Ascending aorta (tissue), 2 donors: ENCODE results near the gene ARL2BP. TPM values are rescaled to one million over a fixed set of nuclear protein-coding genes. Genes with fewer than 3 reads are reported as not detected.

ENCODE experiments used
- DNase-seq, 2 donors: peaks; one replicate each; pipeline ENCODE4 v3.0.0-alpha.2; 2019; ENCODE audit warnings: low spot score in 2 of 2
- H3K27ac ChIP-seq, 2 donors: fragments of 200-600 bp; sonication (generic); one replicate each; pipeline ENCODE4 v1.5.1; 2016 to 2017; ENCODE audit warnings: mild to moderate bottlenecking in 1 of 2
- H3K27me3 ChIP-seq: fragments of 200-600 bp; sonication (generic); one replicate; pipeline ENCODE4 v1.5.1; 2017
- H3K36me3 ChIP-seq, 2 donors: fragments of 200-600 bp; sonication (generic); one replicate each; pipeline ENCODE4 v1.5.1; 2016
- H3K4me1 ChIP-seq, 2 donors: fragments of 200-600 bp; sonication (generic); one replicate each; pipeline ENCODE4 v1.5.1; 2016 to 2017; ENCODE audit warnings: mild to moderate bottlenecking in 1 of 2
- H3K4me3 ChIP-seq, 2 donors: fragments of 200-600 bp; sonication (generic); one replicate each; pipeline ENCODE4 v1.5.1; 2016 to 2017; ENCODE audit warnings: mild to moderate bottlenecking in 1 of 2
- H3K9me3 ChIP-seq, 2 donors: fragments of 200-600 bp; sonication (generic); one replicate each; pipeline ENCODE4 v1.5.1; 2016
- CTCF ChIP-seq, 3 experiments: fragments of 200-600 bp in 2 of 3; fragments of 450-650 bp in 1 of 3; sonication (generic) in 2 of 3; IDR thresholded peaks; one replicate each; pipeline ENCODE4 v1.5.1; 2016 to 2019; ENCODE audit warnings: antibody characterized with exemption in 3 of 3, mild to moderate bottlenecking in 1 of 3, moderate library complexity in 1 of 3
- intact Hi-C: fragments of 100-400 bp; cut with DNase I; formaldehyde crosslinking; loops from one replicate; pipeline ENCODE4 v1.15.1; 2023
- total RNA-seq: library from RNA; depleted of rRNA; stranded (reverse); fragments of >200 nt; gene quantifications from one replicate; pipeline ENCODE4 v1.1.0, GENCODE V29; 2016

The ARL2BP gene
- total RNA-seq, 1 donor from 2014 or later: 44.1 TPM

- Histone ChIP-seq H3K27ac (no peak overlapping the region), H3K36me3 (peaks cover 81 to 94% of the 10 kb centered on the region in 2 donors), H3K9me3 (no peaks in the 10 kb centered on the region), H3K4me3 (no peak overlapping the region), H3K27me3 (no peaks in the 10 kb centered on the region), H3K4me1 (no peaks in the 10 kb centered on the region)
- TF ChIP-seq CTCF (IDR thresholded peaks at IDR 0.05): no peak
- DNase-seq: no peak
- intact Hi-C loops: no loop called here
These were observed 13.2 kb upstream of the ARL2BP start for GRCh38 chr16:57231821-57232350.

- Histone ChIP-seq H3K27me3 (no peaks in the 10 kb centered on the region), H3K4me1 (no peaks in the 10 kb centered on the region), H3K27ac (no peak overlapping the region), H3K9me3 (no peaks in the 10 kb centered on the region), H3K4me3 (no peak overlapping the region), H3K36me3 (peaks cover 79 to 89% of the 10 kb centered on the region in 2 donors)
- DNase-seq: no peak
- no peak for TF ChIP-seq CTCF (IDR thresholded peaks at IDR 0.05)
- intact Hi-C loops: no loop called here
These were observed 10.9 kb upstream of the ARL2BP start for GRCh38 chr16:57233944-57234706.

- no peaks in the 10 kb centered on the region for H3K9me3 ChIP-seq
- no peak overlapping the region for H3K27ac ChIP-seq
- no peak for TF ChIP-seq CTCF (IDR thresholded peaks at IDR 0.05)
- H3K36me3 ChIP-seq: peaks cover 77 to 91% of the 10 kb centered on the region in 2 donors
- H3K27me3 ChIP-seq: no peaks in the 10 kb centered on the region
- no peak overlapping the region for H3K4me3 ChIP-seq
- no peak for DNase-seq
- H3K4me1 ChIP-seq: no peaks in the 10 kb centered on the region
- intact Hi-C loops: no loop called here
These were observed 10.4 kb upstream of the ARL2BP start for GRCh38 chr16:57234707-57235092.

GRCh38 chr16:57235128-57236021 is 9.7 kb upstream of the ARL2BP start:
- H3K36me3 ChIP-seq: peaks cover 70 to 85% of the 10 kb centered on the region in 2 donors
- DNase-seq: no peak
- no peaks in the 10 kb centered on the region for H3K9me3 ChIP-seq
- no peak overlapping the region for H3K4me3 ChIP-seq
- no peaks in the 10 kb centered on the region for H3K4me1 ChIP-seq
- intact Hi-C loops: no loop called here
- H3K27ac ChIP-seq: no peak overlapping the region
- TF ChIP-seq CTCF (IDR thresholded peaks at IDR 0.05): no peak
- H3K27me3 ChIP-seq: no peaks in the 10 kb centered on the region

GRCh38 chr16:57236022-57236350 is 9.1 kb upstream of the ARL2BP start:
- TF ChIP-seq CTCF (IDR thresholded peaks at IDR 0.05): no peak
- H3K27me3 ChIP-seq: no peaks in the 10 kb centered on the region
- H3K4me1 ChIP-seq: no peaks in the 10 kb centered on the region
- H3K27ac ChIP-seq: no peak overlapping the region
- intact Hi-C loops: no loop called here
- peaks cover 64 to 79% of the 10 kb centered on the region in 2 donors for H3K36me3 ChIP-seq
- no peaks in the 10 kb centered on the region for H3K9me3 ChIP-seq
- no peak overlapping the region for H3K4me3 ChIP-seq
- no peak for DNase-seq
